Measurements from ENCODE around the gene SLC39A5.
"Not testable (repeated sequence)": the region's sequence is repeated elsewhere in the genome, so short reads cannot be mapped to it uniquely, and the experiment has no call there.

The SLC39A5 gene

GRCh38 chr12:56248711-56249110 lies 18.9 kb downstream of the SLC39A5 start:
- FAIRE-seq: no peak

- FAIRE-seq: no peak
Measured at GRCh38 chr12:56252649-56253048, 22.8 kb downstream of the SLC39A5 start.

GRCh38 chr12:56253091-56253490 lies 23.2 kb downstream of the SLC39A5 start:
- no peak for FAIRE-seq

GRCh38 chr12:56255671-56256070 lies 25.8 kb downstream of the SLC39A5 start:
- no peak for FAIRE-seq

- FAIRE-seq: no peak
Measured at GRCh38 chr12:56256326-56256960, 26.6 kb downstream of the SLC39A5 start.

- no peak for FAIRE-seq
Measured at GRCh38 chr12:56257071-56257470, 27.2 kb downstream of the SLC39A5 start.

- no peak for FAIRE-seq
Measured at GRCh38 chr12:56257491-56258067, 27.7 kb downstream of the SLC39A5 start.

- no peak for FAIRE-seq
Measured at GRCh38 chr12:56258068-56258819, 28.4 kb downstream of the SLC39A5 start, which contains the start of gene ANKRD52. Gene ANKRD52 (minus strand): TSS chr12:56258384. CDS start chr12:56258269, 115 bp downstream.

- no peak for FAIRE-seq
Measured at GRCh38 chr12:56258820-56259183, 29.0 kb downstream of the SLC39A5 start.

GRCh38 chr12:56260380-56260779 lies 30.5 kb downstream of the SLC39A5 start:
- FAIRE-seq: no peak

- FAIRE-seq: no peak
Measured at GRCh38 chr12:56260921-56261320, 31.1 kb downstream of the SLC39A5 start.

- FAIRE-seq: no peak
Measured at GRCh38 chr12:56261503-56262232, 31.8 kb downstream of the SLC39A5 start.

- not testable (repeated sequence) for FAIRE-seq
Measured at GRCh38 chr12:56262955-56263354, 33.1 kb downstream of the SLC39A5 start.

- not testable (repeated sequence) for FAIRE-seq
Measured at GRCh38 chr12:56266068-56266692, 36.3 kb downstream of the SLC39A5 start.

GRCh38 chr12:56266693-56267442 lies 37.0 kb downstream of the SLC39A5 start, which contains the start of gene COQ10A:
Gene COQ10A (plus strand): TSS chr12:56266942. CDS start chr12:56267119, 177 bp downstream.
- FAIRE-seq: no peak

GRCh38 chr12:56267443-56268071 lies 37.7 kb downstream of the SLC39A5 start:
- FAIRE-seq: no peak

GRCh38 chr12:56271031-56271430 lies 41.2 kb downstream of the SLC39A5 start:
- no peak for FAIRE-seq

GRCh38 chr12:56272468-56272867 lies 42.6 kb downstream of the SLC39A5 start:
- not testable (repeated sequence) for FAIRE-seq

- no peak for FAIRE-seq
Measured at GRCh38 chr12:56274299-56274698, 44.4 kb downstream of the SLC39A5 start.

- FAIRE-seq: no peak
Measured at GRCh38 chr12:56278905-56279304, 49.1 kb downstream of the SLC39A5 start.

GRCh38 chr12:56280849-56281248 lies 51.0 kb downstream of the SLC39A5 start:
- FAIRE-seq: no peak
